Brain microvascular endothelial cell (primary cell): ENCODE measurements around the gene DOCK3.
"Not testable (repeated sequence)": the region's sequence is repeated elsewhere in the genome, so short reads cannot be mapped to it uniquely, and the experiment has no call there.

Experiments
- DNase-seq: peaks from one replicate; pipeline ENCODE4 v3.0.0-alpha.2; 2020
- H3K27ac ChIP-seq: fragments of 250-450 bp; sonication (Bioruptor Pico); 2 replicates; pipeline ENCODE4 v1.5.1; 2020; ENCODE audit warnings: mild to moderate bottlenecking, moderate library complexity
- H3K27me3 ChIP-seq: fragments of 250-450 bp; sonication (Bioruptor Pico); replicated peaks from 2 replicates; pipeline ENCODE4 v1.5.1; 2020; ENCODE audit warnings: mild to moderate bottlenecking
- H3K36me3 ChIP-seq: fragments of 250-450 bp; sonication (Bioruptor Pico); replicated peaks from 2 replicates; pipeline ENCODE4 v1.5.1; 2020; ENCODE audit warnings: mild to moderate bottlenecking
- H3K4me3 ChIP-seq: 2 replicates; pipeline ENCODE4 v1.5.1; 2011; ENCODE audit warnings: low read depth, mild to moderate bottlenecking, control low read depth, low read length, moderate library complexity
- CTCF ChIP-seq: IDR thresholded peaks from 2 replicates; pipeline ENCODE4 v1.5.1; 2011; ENCODE audit warnings: low read depth, mild to moderate bottlenecking, moderate library complexity, low read length, control low read depth, inconsistent platforms; ENCODE audit errors: missing control alignments
- in situ Hi-C: cut with HindIII; loops from 2 replicates; pipeline ENCODE4 v1.10.0; 2017; ENCODE audit warnings: low sequenced_read_pairs, low pct_ligation_motif_present

DOCK3 gene

DNA sequence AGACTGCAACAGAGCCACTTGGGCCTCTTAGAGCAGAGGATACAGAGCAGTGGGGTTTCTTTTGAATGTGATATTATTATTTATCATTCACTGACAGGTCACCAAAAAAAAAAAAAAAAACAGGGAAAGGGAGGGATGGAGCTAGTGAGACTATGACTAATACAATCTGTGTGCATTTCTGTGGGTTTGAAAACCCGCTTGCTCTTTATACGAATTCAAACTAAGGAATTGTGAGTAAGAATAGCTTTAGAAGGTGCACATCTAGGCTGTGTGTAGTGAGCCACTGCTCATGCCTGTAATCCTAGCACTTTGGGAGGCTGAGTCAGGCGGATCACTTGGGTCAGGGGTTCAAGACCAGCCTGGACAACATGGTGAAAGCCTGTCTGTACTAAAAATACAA is 523.8 kb downstream of the DOCK3 start:
- Histone ChIP-seq H3K27me3 (no peaks in the 10 kb centered on the region), H3K36me3 (no peaks in the 10 kb centered on the region), H3K4me3 (no peak overlapping the region), H3K27ac (no peak overlapping the region)
- TF ChIP-seq CTCF, result no peak
- no peak for DNase-seq
- in situ Hi-C loops, result no loop called here

GRCh38 chr3:51199296-51199695 is 524.6 kb downstream of the DOCK3 start:
- H3K4me3 ChIP-seq, DNase-seq, H3K36me3 ChIP-seq, H3K27me3 ChIP-seq, H3K27ac ChIP-seq, in situ Hi-C loops: not testable (repeated sequence)

DNA sequence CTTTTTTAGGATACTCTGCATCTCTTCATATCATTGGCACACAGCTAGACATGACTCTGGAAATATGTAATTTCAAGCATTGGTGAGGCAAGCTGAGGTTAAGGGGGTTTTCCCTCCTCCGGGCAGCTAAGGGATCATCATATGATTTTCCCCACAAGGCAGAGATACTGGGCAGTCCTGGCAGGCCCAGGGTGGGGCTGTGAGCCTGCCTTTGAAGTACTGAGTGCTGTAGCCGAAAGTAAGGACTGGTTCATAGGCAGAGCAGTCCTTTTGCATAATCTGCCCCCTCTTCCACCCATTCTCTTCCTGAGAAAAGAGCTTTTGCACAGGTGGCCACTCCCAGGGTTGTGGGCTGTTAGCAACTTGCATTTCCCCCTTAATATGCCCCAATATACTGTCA is 541.6 kb downstream of the DOCK3 start:
- H3K4me3 ChIP-seq, result no peak overlapping the region
- H3K27ac ChIP-seq, result no peak overlapping the region
- no peaks in the 10 kb centered on the region for H3K27me3 ChIP-seq
- no peaks in the 10 kb centered on the region for H3K36me3 ChIP-seq
- in situ Hi-C loops, result no loop called here
- TF ChIP-seq CTCF, result no peak
- DNase-seq, result no peak

- in situ Hi-C loops, result no loop called here
- Histone ChIP-seq H3K27ac (no peak overlapping the region), H3K4me3 (no peak overlapping the region), H3K27me3 (no peaks in the 10 kb centered on the region), H3K36me3 (no peaks in the 10 kb centered on the region)
- no peak for TF ChIP-seq CTCF
- DNase-seq, result no peak
These were observed 547.2 kb downstream of the DOCK3 start for GRCh38 chr3:51221959-51222358.

- in situ Hi-C loops, result no loop called here
These were observed 549.6 kb downstream of the DOCK3 start for GRCh38 chr3:51224283-51224682.

GRCh38 chr3:51224843-51225242 is 550.1 kb downstream of the DOCK3 start:
- Histone ChIP-seq H3K27me3 (no peaks in the 10 kb centered on the region), H3K4me3 (no peak overlapping the region), H3K27ac (no peak overlapping the region), H3K36me3 (no peaks in the 10 kb centered on the region)
- DNase-seq, result no peak
- in situ Hi-C loops, result no loop called here
- TF ChIP-seq CTCF, result no peak

More at GRCh38 chr3:51224283-51224682, 549.6 kb downstream of the DOCK3 start:
- no peaks in the 10 kb centered on the region for H3K36me3 ChIP-seq
- no peak for TF ChIP-seq CTCF
- H3K27ac ChIP-seq, result no peak overlapping the region
- DNase-seq, result no peak
- H3K27me3 ChIP-seq, result no peaks in the 10 kb centered on the region
- no peak overlapping the region for H3K4me3 ChIP-seq
